Heart right ventricle (tissue), 16 donors: ENCODE results near the gene TWF2. TPM values are rescaled to one million over a fixed set of nuclear protein-coding genes. Genes with fewer than 3 reads are reported as not detected.
A peak's percentile ranks its signal among the peaks of the same experiment; 100 is the strongest.

Source experiments
- ATAC-seq, 8 donors: fragments of 200-7000 bp; cut with Tn5 transposase; one replicate each; pipeline ENCODE4 v1.9.1; 2020; ENCODE audit warnings: mild to moderate bottlenecking in 8 of 8, moderate library complexity in 8 of 8, moderate number of reproducible peaks in 1 of 8
- DNase-seq, 2 donors: peaks; one replicate each; pipeline ENCODE4 v3.0.0-alpha.2; 2020
- H3K27ac ChIP-seq, 10 donors: fragments of 200-600 bp; sonication (generic) in 2 of 10; one replicate each; pipeline versions ENCODE4 v1.5.0 to v1.8.0; 2020 to 2022; ENCODE audit warnings: mild to moderate bottlenecking in 3 of 10
- H3K27me3 ChIP-seq, 7 donors: fragments of 200-600 bp; one replicate each; pipeline ENCODE4 v1.8.0; 2021 to 2022; ENCODE audit warnings: mild to moderate bottlenecking in 2 of 7
- H3K36me3 ChIP-seq, 9 donors: fragments of 200-600 bp; sonication (generic) in 1 of 9; one replicate each; pipeline versions ENCODE4 v1.5.0 to v1.8.0; 2020 to 2022; ENCODE audit warnings: mild to moderate bottlenecking in 2 of 9
- H3K4me1 ChIP-seq, 9 donors: fragments of 200-600 bp; sonication (generic) in 1 of 9; one replicate each; pipeline versions ENCODE4 v1.5.0 to v1.8.0; 2020 to 2022; ENCODE audit warnings: mild to moderate bottlenecking in 4 of 9
- H3K4me3 ChIP-seq, 10 donors: fragments of 200-600 bp; sonication (generic) in 2 of 10; one replicate each; pipeline versions ENCODE4 v1.5.0 to v1.8.0; 2020 to 2022; ENCODE audit warnings: mild to moderate bottlenecking in 7 of 10, moderate library complexity in 2 of 10
- H3K9me3 ChIP-seq, 11 donors: fragments of 200-600 bp in 10 of 11; sonication (generic) in 2 of 11; one replicate each; pipeline versions ENCODE4 v1.5.0 to v1.8.0; 2013 to 2022; ENCODE audit warnings: mild to moderate bottlenecking in 2 of 11, control low read depth in 1 of 11, moderate library complexity in 1 of 11
- CTCF ChIP-seq, 9 donors: fragments of 200-600 bp; sonication (generic) in 2 of 9; IDR thresholded peaks; one replicate each; pipeline versions ENCODE4 v1.5.0 to v1.8.0; 2021 to 2022; ENCODE audit warnings: antibody characterized with exemption in 9 of 9, mild to moderate bottlenecking in 5 of 9, moderate library complexity in 1 of 9
- WGBS, 2 donors: extraction: QIAGEN DNeasy Blood & Tissue Kit; methylation state at CpG; one replicate each; pipeline ENCODE4 v1.1.7; 2013; ENCODE audit warnings: inconsistent platforms in 1 of 2; 5-methylcytosine and 5-hydroxymethylcytosine counted together
- intact Hi-C, 10 donors: fragments of 100-400 bp; cut with DNase I; formaldehyde crosslinking; loops; one replicate each; pipeline versions ENCODE4 v1.11.1 to v1.14.2; 2022
- polyA plus RNA-seq, 2 donors: library from polyadenylated mRNA; stranded (reverse); fragments of 200-250 nt; gene quantifications; one replicate each; pipeline ENCODE4 v1.2.3, GENCODE V29; 2013
- total RNA-seq, 10 donors: library from RNA; stranded (reverse); fragmentation: NEBNext Ultra II Directional in 3 of 10; extraction: Animal tissue kit (Norgen Biotek cat#: 25700) in 3 of 10; gene quantifications; one replicate each; pipeline versions ENCODE4 v1.2.1 to v1.2.4, GENCODE V29; 2021 to 2023
- donor health status: Arrhythmogenic right ventricular cardiomyopathy.
- donor health status: ischemic (EF 13 %, LVEDD 7.1; RV severe dilation, severe dysfunction).
- donor health status: healthy with polysubstance abuse.
- donor health status: DM: no; HTN: yes; CAD: no.
- donor health status: DM: no; HTN: no; CAD: no.
- donor health status: ischemic (EF 25% LVEDD 6.9; RV normal size, moderate dysfunction).
- donor health status: ischemic (EF 25% LVEDD 5.7; RV mildly dilated, moderate dysfunction).
- donor health status: healthy.
- donor health status: DM: yes; HTN: yes; CAD: no.
- donor health status: Ischemic cardiomyopathy.
- donor health status: ischemic (EF 35%, LVEDD 5.7; RV mildly dilated, moderate dysfunction).
- donor health status: nonischemic (EF 11% LVEDD 7.7; RV severe dilation, severe dysfunction).
- donor health status: DM: yes; HTN: yes; CAD: no.
- donor health status: PGD.
- donor health status: ischemic (EF 29% LVEDD 5.4; RV normal size, mild dysfunction).
- donor health status: nonischemic (EF 23%, LVEDD 6.1; RV moderate dilation, normal function).

Gene TWF2
- total and polyA plus RNA-seq, 12 donors, result 44.7 to 148 (median 96.0) TPM

- no peaks in the 10 kb centered on the region for H3K9me3 ChIP-seq
- no peaks in the 10 kb centered on the region for H3K27me3 ChIP-seq
- intact Hi-C loops, result loop anchor here in 7 of 10 donors (2.0 to 5.0 kb wide), 3 partner anchors 116 to 121 kb away; no protein-coding TSS in a partner anchor
- 96 to 97% methylated on average over 27 of the region's 27 CpGs for WGBS, 2 donors
- peak overlapping the region in 1 of 10 donors; percentile 21 for H3K27ac ChIP-seq
- TF ChIP-seq CTCF (IDR thresholded peaks at IDR 0.05), result no peak
- H3K36me3 ChIP-seq, result peaks cover 0 to 2% (median 0%) of the 10 kb centered on the region in 9 donors
- H3K4me1 ChIP-seq, result peaks cover 16 to 70% (median 56%) of the 10 kb centered on the region in 9 donors
- no peak overlapping the region for H3K4me3 ChIP-seq
- ATAC-seq, result no peak
- DNase-seq, result peak in 1 of 2 donors; percentile 3
Observed at GRCh38 chr3:52221141-52221562, 17.8 kb downstream of the TWF2 start.

GRCh38 chr3:52220380-52221026, 18.5 kb downstream of the TWF2 start:
- Histone ChIP-seq H3K27me3 (no peaks in the 10 kb centered on the region), H3K9me3 (no peaks in the 10 kb centered on the region), H3K4me3 (no peak overlapping the region), H3K27ac (peak overlapping the region in 3 of 10 donors; percentile 13 to 24 (median 21)), H3K36me3 (peaks cover 0 to 9% (median 0%) of the 10 kb centered on the region in 9 donors), H3K4me1 (peaks cover 17 to 68% (median 62%) of the 10 kb centered on the region in 9 donors)
- intact Hi-C loops, result loop anchor here in 8 of 10 donors (1.0 to 5.0 kb wide), 4 partner anchors 117 to 122 kb away; no protein-coding TSS in a partner anchor
- ATAC-seq, result peak; percentile 50 to 65 (median 56)
- WGBS, 2 donors, result 32% methylated on average over 9 of the region's 9 CpGs
- peak; percentile 87 to 94 (median 92) for TF ChIP-seq CTCF (IDR thresholded peaks at IDR 0.05)
- peak; percentile 87 to 88 for DNase-seq

- peaks cover 17 to 71% (median 66%) of the 10 kb centered on the region in 9 donors for H3K4me1 ChIP-seq
- peak in 4 of 9 donors; percentile 10 to 30 (median 24) for TF ChIP-seq CTCF (IDR thresholded peaks at IDR 0.05)
- H3K9me3 ChIP-seq, result no peaks in the 10 kb centered on the region
- peak overlapping the region; percentile 72 to 92 (median 82) for H3K27ac ChIP-seq
- WGBS, 2 donors, result 54 to 61% methylated on average over 6 of the region's 6 CpGs
- peaks cover 0 to 23% (median 8%) of the 10 kb centered on the region in 9 donors for H3K36me3 ChIP-seq
- no peaks in the 10 kb centered on the region for H3K27me3 ChIP-seq
- peak in 1 of 2 donors; percentile 54 for DNase-seq
- intact Hi-C loops, result loop anchor here in 4 of 10 donors (5.0 to 10.0 kb wide), 4 partner anchors 37 to 214 kb away; partner anchors contain the start of gene POC1A (in 2 of the 4)
- ATAC-seq, result peak; percentile 15 to 52 (median 42)
- peak overlapping the region in 4 of 10 donors; percentile 30 to 38 (median 34) for H3K4me3 ChIP-seq
Observed at GRCh38 chr3:52218937-52219650, 19.9 kb downstream of the TWF2 start.

GRCh38 chr3:52218454-52218853, 20.5 kb downstream of the TWF2 start:
- no peak for TF ChIP-seq CTCF (IDR thresholded peaks at IDR 0.05)
- WGBS, 2 donors, result 58 to 62% methylated on average over 12 of the region's 12 CpGs
- Histone ChIP-seq H3K4me3 (peak overlapping the region in 7 of 10 donors; percentile 2 to 38 (median 30)), H3K4me1 (peaks cover 17 to 71% (median 66%) of the 10 kb centered on the region in 9 donors), H3K27me3 (no peaks in the 10 kb centered on the region), H3K36me3 (peaks cover 0 to 29% (median 13%) of the 10 kb centered on the region in 9 donors), H3K9me3 (no peaks in the 10 kb centered on the region), H3K27ac (peak overlapping the region; percentile 72 to 92 (median 82))
- peak in 3 of 8 donors; percentile 2 to 4 (median 2) for ATAC-seq
- intact Hi-C loops, result loop anchor here in 4 of 10 donors (5.0 to 10.0 kb wide), 4 partner anchors 36 to 214 kb away; partner anchors contain the start of gene POC1A (in 2 of the 4)
- DNase-seq, result no peak
